SK-N-SH (cell line): ENCODE results near the gene NPW.

Experiments
- FOXJ3 ChIP-seq: sonication (generic); formaldehyde crosslinking; IDR thresholded peaks from 2 replicates; pipeline ENCODE4 v1.5.1; 2020; ENCODE audit warnings: mild to moderate bottlenecking, missing genetic modification reagents
- JUND ChIP-seq: IDR thresholded peaks from 2 replicates; pipeline ENCODE4 v1.4.0; 2012
- NFIC ChIP-seq: IDR thresholded peaks from 2 replicates; pipeline ENCODE4 v1.4.0; 2012; ENCODE audit warnings: borderline replicate concordance
- POLR2AphosphoS5 ChIP-seq: IDR thresholded peaks from 2 replicates; pipeline ENCODE4 v1.6.1; 2012; ENCODE audit warnings: low read depth, low read length
- TAF1 ChIP-seq: IDR thresholded peaks from 2 replicates; pipeline ENCODE4 v1.6.1; 2012; ENCODE audit warnings: low read depth, mild to moderate bottlenecking, low read length, moderate library complexity, borderline replicate concordance
- TCF12 ChIP-seq: IDR thresholded peaks from 2 replicates; pipeline ENCODE4 v1.4.0; 2012
- TEAD4 ChIP-seq: IDR thresholded peaks from 2 replicates; pipeline ENCODE4 v1.4.0; 2012; ENCODE audit warnings: mild to moderate bottlenecking, borderline replicate concordance; ENCODE audit not compliant: insufficient read depth
- TF ChIP-seq, protein P1 (sequence below): fragments of 200-600 bp; sonication (generic); IDR thresholded peaks from 2 replicates; pipeline ENCODE4 v1.6.1; 2017; ENCODE audit warnings: antibody characterized with exemption, mild to moderate bottlenecking, moderate library complexity
- TF ChIP-seq, protein P2 (sequence below): IDR thresholded peaks from 2 replicates; pipeline ENCODE4 v1.6.1; 2012; ENCODE audit warnings: mild to moderate bottlenecking, low read depth, low read length, moderate library complexity

DNA sequence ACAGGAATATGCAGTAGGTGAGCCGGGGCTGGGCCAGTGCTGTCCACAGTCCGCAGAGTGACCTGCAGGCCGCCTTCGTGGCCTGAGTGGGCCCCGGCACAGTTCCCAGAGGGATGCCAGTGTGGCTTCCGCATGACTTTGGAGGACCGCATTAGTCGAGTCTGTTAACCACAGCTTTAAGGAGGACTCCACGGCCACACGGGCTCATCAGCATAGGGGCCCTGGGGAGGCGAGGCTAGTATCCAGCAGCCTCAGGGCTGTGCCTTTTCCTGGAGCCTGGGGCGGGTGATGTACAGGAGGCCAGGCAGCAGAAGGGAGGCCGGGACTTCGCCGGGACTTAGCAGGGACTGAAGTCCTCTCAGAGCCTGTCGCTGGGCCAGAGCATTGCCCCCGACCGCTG, 41.4 kb downstream of the NPW start:
- TF ChIP-seq, protein P1, sequence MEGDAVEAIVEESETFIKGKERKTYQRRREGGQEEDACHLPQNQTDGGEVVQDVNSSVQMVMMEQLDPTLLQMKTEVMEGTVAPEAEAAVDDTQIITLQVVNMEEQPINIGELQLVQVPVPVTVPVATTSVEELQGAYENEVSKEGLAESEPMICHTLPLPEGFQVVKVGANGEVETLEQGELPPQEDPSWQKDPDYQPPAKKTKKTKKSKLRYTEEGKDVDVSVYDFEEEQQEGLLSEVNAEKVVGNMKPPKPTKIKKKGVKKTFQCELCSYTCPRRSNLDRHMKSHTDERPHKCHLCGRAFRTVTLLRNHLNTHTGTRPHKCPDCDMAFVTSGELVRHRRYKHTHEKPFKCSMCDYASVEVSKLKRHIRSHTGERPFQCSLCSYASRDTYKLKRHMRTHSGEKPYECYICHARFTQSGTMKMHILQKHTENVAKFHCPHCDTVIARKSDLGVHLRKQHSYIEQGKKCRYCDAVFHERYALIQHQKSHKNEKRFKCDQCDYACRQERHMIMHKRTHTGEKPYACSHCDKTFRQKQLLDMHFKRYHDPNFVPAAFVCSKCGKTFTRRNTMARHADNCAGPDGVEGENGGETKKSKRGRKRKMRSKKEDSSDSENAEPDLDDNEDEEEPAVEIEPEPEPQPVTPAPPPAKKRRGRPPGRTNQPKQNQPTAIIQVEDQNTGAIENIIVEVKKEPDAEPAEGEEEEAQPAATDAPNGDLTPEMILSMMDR: no peak
- TF ChIP-seq TAF1: no peak
- no peak for TF ChIP-seq FOXJ3
- TF ChIP-seq JUND: no peak
- no peak for TF ChIP-seq TEAD4
- TF ChIP-seq NFIC: no peak
- no peak for TF ChIP-seq TCF12
- TF ChIP-seq POLR2AphosphoS5: no peak
- TF ChIP-seq, protein P2, sequence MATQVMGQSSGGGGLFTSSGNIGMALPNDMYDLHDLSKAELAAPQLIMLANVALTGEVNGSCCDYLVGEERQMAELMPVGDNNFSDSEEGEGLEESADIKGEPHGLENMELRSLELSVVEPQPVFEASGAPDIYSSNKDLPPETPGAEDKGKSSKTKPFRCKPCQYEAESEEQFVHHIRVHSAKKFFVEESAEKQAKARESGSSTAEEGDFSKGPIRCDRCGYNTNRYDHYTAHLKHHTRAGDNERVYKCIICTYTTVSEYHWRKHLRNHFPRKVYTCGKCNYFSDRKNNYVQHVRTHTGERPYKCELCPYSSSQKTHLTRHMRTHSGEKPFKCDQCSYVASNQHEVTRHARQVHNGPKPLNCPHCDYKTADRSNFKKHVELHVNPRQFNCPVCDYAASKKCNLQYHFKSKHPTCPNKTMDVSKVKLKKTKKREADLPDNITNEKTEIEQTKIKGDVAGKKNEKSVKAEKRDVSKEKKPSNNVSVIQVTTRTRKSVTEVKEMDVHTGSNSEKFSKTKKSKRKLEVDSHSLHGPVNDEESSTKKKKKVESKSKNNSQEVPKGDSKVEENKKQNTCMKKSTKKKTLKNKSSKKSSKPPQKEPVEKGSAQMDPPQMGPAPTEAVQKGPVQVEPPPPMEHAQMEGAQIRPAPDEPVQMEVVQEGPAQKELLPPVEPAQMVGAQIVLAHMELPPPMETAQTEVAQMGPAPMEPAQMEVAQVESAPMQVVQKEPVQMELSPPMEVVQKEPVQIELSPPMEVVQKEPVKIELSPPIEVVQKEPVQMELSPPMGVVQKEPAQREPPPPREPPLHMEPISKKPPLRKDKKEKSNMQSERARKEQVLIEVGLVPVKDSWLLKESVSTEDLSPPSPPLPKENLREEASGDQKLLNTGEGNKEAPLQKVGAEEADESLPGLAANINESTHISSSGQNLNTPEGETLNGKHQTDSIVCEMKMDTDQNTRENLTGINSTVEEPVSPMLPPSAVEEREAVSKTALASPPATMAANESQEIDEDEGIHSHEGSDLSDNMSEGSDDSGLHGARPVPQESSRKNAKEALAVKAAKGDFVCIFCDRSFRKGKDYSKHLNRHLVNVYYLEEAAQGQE: no peak
